Measurements from ENCODE around the gene ATXN7L3. TPM values are rescaled to one million over a fixed set of nuclear protein-coding genes. Genes with fewer than 3 reads are reported as not detected.

ATXN7L3 gene
- total and polyA plus RNA-seq, 7 experiments from 2014 or later = 10.5 to 130 (median 107) TPM

- Mint-ChIP-seq H3K27ac (peak overlapping the region in 2 of 9 donors; percentile 46 to 76), H3K27me3 (no peaks in the 10 kb centered on the region), H3K36me3 (no peaks in the 10 kb centered on the region), H3K9me3 (no peaks in the 10 kb centered on the region), H3K4me1 (peaks cover 7 to 21% (median 14%) of the 10 kb centered on the region in 7 donors), H3K4me3 (no peak overlapping the region)
- H3K27me3 ChIP-seq (ENCODE audit: control insufficient read depth in 2 of 2, insufficient read depth in 2 of 2, low read length in 2 of 2) = no peaks in the 10 kb centered on the region
- no peak for DNase-seq
- peaks cover 0 to 4% of the 10 kb centered on the region in 2 donors for H3K4me1 ChIP-seq (ENCODE audit: control insufficient read depth in 2 of 2, insufficient read depth in 2 of 2, low read length in 2 of 2)
- no peaks in the 10 kb centered on the region for H3K9me3 ChIP-seq (ENCODE audit: control insufficient read depth in 2 of 3, low read length in 3 of 3)
- POLR2A ChIA-PET = interaction anchor here (0.7 to 1.1 kb wide), 2 partner anchors 17 to 40 kb away, joined by 3 read pairs; no protein-coding TSS in a partner anchor
- no peak for ATAC-seq
- no peak overlapping the region for H3K27ac ChIP-seq (ENCODE audit: low read depth, low read length)
- H3K4me3 ChIP-seq (ENCODE audit: low read length) = no peak overlapping the region
- CTCF ChIA-PET = interaction anchor here (0.6 kb wide), 1 partner anchor 180 kb away, joined by 3 read pairs; no protein-coding TSS in a partner anchor
- intact Hi-C loops (cut with micrococcal nuclease) = no loop called here
- peaks cover 0 to 4% (median 0%) of the 10 kb centered on the region in 3 experiments for H3K36me3 ChIP-seq (ENCODE audit: control insufficient read depth in 2 of 3, insufficient read depth in 3 of 3, low read length in 3 of 3)
Observed at GRCh38 chr17:44170135-44170498, 29.6 kb downstream of the ATXN7L3 start.

- Mint-ChIP-seq H3K4me1 (peaks cover 7 to 21% (median 14%) of the 10 kb centered on the region in 7 donors), H3K4me3 (no peak overlapping the region), H3K9me3 (no peaks in the 10 kb centered on the region), H3K27me3 (no peaks in the 10 kb centered on the region), H3K27ac (peak overlapping the region in 2 of 9 donors; percentile 40 to 59), H3K36me3 (peaks cover 0 to under 1% (median 0%) of the 10 kb centered on the region in 5 donors)
- ATAC-seq (no peak), DNase-seq (no peak)
- intact Hi-C loops (cut with micrococcal nuclease) = loop anchor here in 1 of 2 donors (5.0 kb wide), 1 partner anchor 225 kb away; the partner anchor contains the start of gene PPY
- no peaks in the 10 kb centered on the region for H3K9me3 ChIP-seq (ENCODE audit: control insufficient read depth in 2 of 3, low read length in 3 of 3)
- H3K27ac ChIP-seq (ENCODE audit: low read depth, low read length) = no peak overlapping the region
- H3K27me3 ChIP-seq (ENCODE audit: control insufficient read depth in 2 of 2, insufficient read depth in 2 of 2, low read length in 2 of 2) = no peaks in the 10 kb centered on the region
- CTCF ChIA-PET = interaction anchor here (0.9 to 1.6 kb wide), 2 partner anchors 25 to 43 kb away, joined by 3 to 4 read pairs; no protein-coding TSS in a partner anchor
- peaks cover 0 to 4% of the 10 kb centered on the region in 2 donors for H3K4me1 ChIP-seq (ENCODE audit: control insufficient read depth in 2 of 2, insufficient read depth in 2 of 2, low read length in 2 of 2)
- POLR2A ChIA-PET = no interaction called here
- no peak overlapping the region for H3K4me3 ChIP-seq (ENCODE audit: low read length)
- H3K36me3 ChIP-seq (ENCODE audit: control insufficient read depth in 2 of 3, insufficient read depth in 3 of 3, low read length in 3 of 3) = no peaks in the 10 kb centered on the region
Observed at GRCh38 chr17:44167181-44167861, 32.4 kb downstream of the ATXN7L3 start.

- peaks cover 7 to 18% (median 12%) of the 10 kb centered on the region in 7 donors for H3K4me1 Mint-ChIP-seq
- peaks cover 0 to 4% of the 10 kb centered on the region in 2 donors for H3K4me1 ChIP-seq (ENCODE audit: control insufficient read depth in 2 of 2, insufficient read depth in 2 of 2, low read length in 2 of 2)
- H3K4me3 ChIP-seq (ENCODE audit: low read length) = no peak overlapping the region
- DNase-seq (no peak), ATAC-seq (no peak)
- peaks cover 0 to 5% (median 0%) of the 10 kb centered on the region in 5 donors for H3K36me3 Mint-ChIP-seq
- H3K27ac ChIP-seq (ENCODE audit: low read depth, low read length) = no peak overlapping the region
- no peaks in the 10 kb centered on the region for H3K9me3 ChIP-seq (ENCODE audit: control insufficient read depth in 2 of 3, low read length in 3 of 3)
- H3K27ac Mint-ChIP-seq = no peak overlapping the region
- no peaks in the 10 kb centered on the region for H3K36me3 ChIP-seq (ENCODE audit: control insufficient read depth in 2 of 3, insufficient read depth in 3 of 3, low read length in 3 of 3)
- H3K27me3 ChIP-seq (ENCODE audit: control insufficient read depth in 2 of 2, insufficient read depth in 2 of 2, low read length in 2 of 2) = no peaks in the 10 kb centered on the region
- H3K27me3 Mint-ChIP-seq = no peaks in the 10 kb centered on the region
- no peaks in the 10 kb centered on the region for H3K9me3 Mint-ChIP-seq
- H3K4me3 Mint-ChIP-seq = no peak overlapping the region
- ChIA-PET CTCF (no interaction called here), POLR2A (no interaction called here)
- intact Hi-C loops (cut with micrococcal nuclease) = no loop called here
Observed at GRCh38 chr17:44164476-44164875, 35.2 kb downstream of the ATXN7L3 start.

GRCh38 chr17:44159519-44160210 lies 40.0 kb downstream of the ATXN7L3 start:
- CTCF ChIA-PET = interaction anchor here (0.6 kb wide), 1 partner anchor 205 kb away, joined by 4 read pairs; no protein-coding TSS in a partner anchor
- ATAC-seq (peak; percentile 45), DNase-seq (no peak)
- Mint-ChIP-seq H3K27ac (no peak overlapping the region), H3K9me3 (no peaks in the 10 kb centered on the region), H3K4me3 (no peak overlapping the region), H3K4me1 (no peaks in the 10 kb centered on the region), H3K36me3 (peaks cover 0 to 8% (median 0%) of the 10 kb centered on the region in 5 donors), H3K27me3 (no peaks in the 10 kb centered on the region)
- intact Hi-C loops (cut with micrococcal nuclease) = no loop called here
- Histone ChIP-seq H3K4me1 (ENCODE audit: control insufficient read depth in 2 of 2, insufficient read depth in 2 of 2, low read length in 2 of 2) (no peaks in the 10 kb centered on the region), H3K27me3 (ENCODE audit: control insufficient read depth in 2 of 2, insufficient read depth in 2 of 2, low read length in 2 of 2) (no peaks in the 10 kb centered on the region), H3K9me3 (ENCODE audit: control insufficient read depth in 2 of 3, low read length in 3 of 3) (no peaks in the 10 kb centered on the region), H3K36me3 (ENCODE audit: control insufficient read depth in 2 of 3, insufficient read depth in 3 of 3, low read length in 3 of 3) (no peaks in the 10 kb centered on the region), H3K27ac (ENCODE audit: low read depth, low read length) (no peak overlapping the region), H3K4me3 (ENCODE audit: low read length) (no peak overlapping the region)
- POLR2A ChIA-PET = interaction anchor here (1.2 kb wide), 1 partner anchor 13 kb away, joined by 3 read pairs; no protein-coding TSS in a partner anchor

- Mint-ChIP-seq H3K4me3 (no peak overlapping the region), H3K36me3 (peaks cover 0 to 5% (median 0%) of the 10 kb centered on the region in 5 donors), H3K27ac (no peak overlapping the region), H3K9me3 (no peaks in the 10 kb centered on the region), H3K4me1 (peaks cover 0 to 7% (median 0%) of the 10 kb centered on the region in 7 donors), H3K27me3 (no peaks in the 10 kb centered on the region)
- intact Hi-C loops (cut with micrococcal nuclease) = no loop called here
- no peaks in the 10 kb centered on the region for H3K27me3 ChIP-seq (ENCODE audit: control insufficient read depth in 2 of 2, insufficient read depth in 2 of 2, low read length in 2 of 2)
- no peaks in the 10 kb centered on the region for H3K9me3 ChIP-seq (ENCODE audit: control insufficient read depth in 2 of 3, low read length in 3 of 3)
- H3K4me3 ChIP-seq (ENCODE audit: low read length) = no peak overlapping the region
- H3K4me1 ChIP-seq (ENCODE audit: control insufficient read depth in 2 of 2, insufficient read depth in 2 of 2, low read length in 2 of 2) = no peaks in the 10 kb centered on the region
- no peak overlapping the region for H3K27ac ChIP-seq (ENCODE audit: low read depth, low read length)
- ATAC-seq = no peak
- no peaks in the 10 kb centered on the region for H3K36me3 ChIP-seq (ENCODE audit: control insufficient read depth in 2 of 3, insufficient read depth in 3 of 3, low read length in 3 of 3)
- DNase-seq = no peak
- CTCF ChIA-PET = interaction anchor here (0.6 kb wide), 1 partner anchor 113 kb away, joined by 4 read pairs; no protein-coding TSS in a partner anchor
- POLR2A ChIA-PET = interaction anchor here (0.5 to 0.6 kb wide), 2 partner anchors 86 to 137 kb away, joined by 4 to 5 read pairs; no protein-coding TSS in a partner anchor
Observed at GRCh38 chr17:44155488-44155887, 44.2 kb downstream of the ATXN7L3 start.

- CTCF ChIA-PET = no interaction called here
- Mint-ChIP-seq H3K4me3 (no peak overlapping the region), H3K27ac (peak overlapping the region in 1 of 9 donors; percentile 9), H3K4me1 (peaks cover 0 to 14% (median 0%) of the 10 kb centered on the region in 7 donors), H3K36me3 (peaks cover 0 to 9% (median 0%) of the 10 kb centered on the region in 5 donors), H3K27me3 (no peaks in the 10 kb centered on the region), H3K9me3 (no peaks in the 10 kb centered on the region)
- no peaks in the 10 kb centered on the region for H3K4me1 ChIP-seq (ENCODE audit: control insufficient read depth in 2 of 2, insufficient read depth in 2 of 2, low read length in 2 of 2)
- no peaks in the 10 kb centered on the region for H3K9me3 ChIP-seq (ENCODE audit: control insufficient read depth in 2 of 3, low read length in 3 of 3)
- DNase-seq (no peak), ATAC-seq (no peak)
- no peaks in the 10 kb centered on the region for H3K27me3 ChIP-seq (ENCODE audit: control insufficient read depth in 2 of 2, insufficient read depth in 2 of 2, low read length in 2 of 2)
- POLR2A ChIA-PET = interaction anchor here (1.1 kb wide), 1 partner anchor 17 kb away, joined by 3 read pairs; the partner anchor contains the start of gene ASB16
- no peaks in the 10 kb centered on the region for H3K36me3 ChIP-seq (ENCODE audit: control insufficient read depth in 2 of 3, insufficient read depth in 3 of 3, low read length in 3 of 3)
- no peak overlapping the region for H3K27ac ChIP-seq (ENCODE audit: low read depth, low read length)
- H3K4me3 ChIP-seq (ENCODE audit: low read length) = no peak overlapping the region
- intact Hi-C loops (cut with micrococcal nuclease) = no loop called here
Observed at GRCh38 chr17:44152875-44153274, 46.8 kb downstream of the ATXN7L3 start.
